ENCODE data around the gene EPHA7. TPM values are rescaled to one million over a fixed set of nuclear protein-coding genes. Genes with fewer than 3 reads are reported as not detected.

The EPHA7 gene
- polyA plus RNA-seq, 1 of the 3 experiments (the other 2 are of a cell fraction), result under 0.01 TPM

- TF ChIP-seq USF1 (IDR thresholded peaks at IDR 0.05; ENCODE audit: borderline replicate concordance, low read depth) (no peak), EZH2phosphoT487 (IDR thresholded peaks at IDR 0.05; ENCODE audit: borderline replicate concordance, low read depth) (no peak)
These were observed 24.9 kb downstream of the EPHA7 start (continued) for GRCh38 chr6:93394471-93394870.

- no peaks in the 10 kb centered on the region for H4K20me1 ChIP-seq (ENCODE audit: insufficient read depth)
- WGBS (ENCODE audit: low lambda C conversion rate), result 1% methylated on average over 3 of the region's 3 CpGs
These were observed 25.7 kb downstream of the EPHA7 start for GRCh38 chr6:93393554-93394074.

GRCh38 chr6:93392797-93393196 lies 26.6 kb downstream of the EPHA7 start:
- WGBS (ENCODE audit: low lambda C conversion rate), result 0% methylated on average over 1 of the region's 1 CpG
- H3K27me3 ChIP-seq (ENCODE audit: insufficient read depth), result no peaks in the 10 kb centered on the region
- no peak overlapping the region for H3K4me3 ChIP-seq (ENCODE audit: low read depth in 2 of 2, low read length in 1 of 2)
- H3K79me2 ChIP-seq (ENCODE audit: insufficient read depth), result no peaks in the 10 kb centered on the region
- H4K20me1 ChIP-seq (ENCODE audit: insufficient read depth), result no peaks in the 10 kb centered on the region
- no peak overlapping the region for H2AFZ ChIP-seq (ENCODE audit: low read depth)
- no peak for TF ChIP-seq FOSL2 (IDR thresholded peaks at IDR 0.05; ENCODE audit: borderline replicate concordance, low read depth)
- H3K4me1 ChIP-seq (ENCODE audit: control insufficient read depth in 1 of 2, insufficient read depth in 2 of 2, low read depth in 1 of 2, low read length in 1 of 2), result no peaks in the 10 kb centered on the region
- no peak overlapping the region for H3K27ac ChIP-seq (ENCODE audit: low read depth in 2 of 2, low read length in 1 of 2)
- ChIA-PET POLR2A (no interaction called here), CTCF (no interaction called here)
- no peaks in the 10 kb centered on the region for H3K9me3 ChIP-seq
- no peak for DNase-seq
- H3K36me3 ChIP-seq (replicated peaks in 1 of 2; ENCODE audit: control insufficient read depth in 1 of 2, insufficient read depth in 2 of 2, low read length in 1 of 2), result no peaks in the 10 kb centered on the region
- H3K9ac ChIP-seq, result no peak overlapping the region
- H3K4me2 ChIP-seq, result no peak overlapping the region
- H3F3A ChIP-seq (replicated peaks; ENCODE audit: insufficient read depth), result no peaks in the 10 kb centered on the region
- H3K9me2 ChIP-seq, result no peaks in the 10 kb centered on the region

More at GRCh38 chr6:93393554-93394074, 25.7 kb downstream of the EPHA7 start:
- no peak for DNase-seq
- TF ChIP-seq SMC3 (IDR thresholded peaks at IDR 0.05; ENCODE audit: low read depth, low read length) (no peak), TEAD4 (IDR thresholded peaks at IDR 0.05; ENCODE audit: borderline replicate concordance, insufficient read depth) (no peak), IRF3 (IDR thresholded peaks at IDR 0.05; ENCODE audit: low read depth, low read length) (no peak), NRF1 (IDR thresholded peaks at IDR 0.05; ENCODE audit: low read depth, low read length) (no peak), MXI1 (IDR thresholded peaks at IDR 0.05; ENCODE audit: low read depth, low read length) (no peak), CHD2 (IDR thresholded peaks at IDR 0.05; ENCODE audit: low read length, partially characterized antibody) (no peak), TAF1 (IDR thresholded peaks at IDR 0.05; ENCODE audit: borderline replicate concordance, low read depth, low read length) (no peak), GABPA (IDR thresholded peaks at IDR 0.05; ENCODE audit: low read depth) (no peak), RXRA (IDR thresholded peaks at IDR 0.05; ENCODE audit: borderline replicate concordance, low read depth) (no peak), USF1 (IDR thresholded peaks at IDR 0.05; ENCODE audit: borderline replicate concordance, low read depth) (no peak), ELF1 (IDR thresholded peaks at IDR 0.05) (no peak)
- H2AFZ ChIP-seq (ENCODE audit: low read depth), result no peak overlapping the region
- no peaks in the 10 kb centered on the region for H3K36me3 ChIP-seq (replicated peaks in 1 of 2; ENCODE audit: control insufficient read depth in 1 of 2, insufficient read depth in 2 of 2, low read length in 1 of 2)
- no peak overlapping the region for H3K4me2 ChIP-seq
- CTCF ChIA-PET, result no interaction called here
- no peaks in the 10 kb centered on the region for H3K9me2 ChIP-seq
- no peaks in the 10 kb centered on the region for H3K27me3 ChIP-seq (ENCODE audit: insufficient read depth)
- H3K79me2 ChIP-seq (ENCODE audit: insufficient read depth), result no peaks in the 10 kb centered on the region
- POLR2A ChIA-PET, result no interaction called here
- H3K4me1 ChIP-seq (ENCODE audit: control insufficient read depth in 1 of 2, insufficient read depth in 2 of 2, low read depth in 1 of 2, low read length in 1 of 2), result no peaks in the 10 kb centered on the region
- no peak overlapping the region for H3K9ac ChIP-seq
- no peak overlapping the region for H3K27ac ChIP-seq (ENCODE audit: low read depth in 2 of 2, low read length in 1 of 2)
- no peaks in the 10 kb centered on the region for H3K9me3 ChIP-seq
- no peak overlapping the region for H3K4me3 ChIP-seq (ENCODE audit: low read depth in 2 of 2, low read length in 1 of 2)
- H3F3A ChIP-seq (replicated peaks; ENCODE audit: insufficient read depth), result no peaks in the 10 kb centered on the region

Data from SK-N-SH (cell line).